Activated CD4-positive, alpha-beta T cell treated with anti-CD3 and anti-CD28 coated beads, Interleukin-2, amount 50 U/mL, for 48 hours (primary cell): ENCODE measurements around the gene PTGR1.
"Not testable (repeated sequence)": the region's sequence is repeated elsewhere in the genome, so short reads cannot be mapped to it uniquely, and the experiment has no call there.

ENCODE experiments used
- DNase-seq, 2 experiments: peaks; one replicate each; pipeline ENCODE4 v3.0.0-alpha.2; 2020

PTGR1 gene

DNA sequence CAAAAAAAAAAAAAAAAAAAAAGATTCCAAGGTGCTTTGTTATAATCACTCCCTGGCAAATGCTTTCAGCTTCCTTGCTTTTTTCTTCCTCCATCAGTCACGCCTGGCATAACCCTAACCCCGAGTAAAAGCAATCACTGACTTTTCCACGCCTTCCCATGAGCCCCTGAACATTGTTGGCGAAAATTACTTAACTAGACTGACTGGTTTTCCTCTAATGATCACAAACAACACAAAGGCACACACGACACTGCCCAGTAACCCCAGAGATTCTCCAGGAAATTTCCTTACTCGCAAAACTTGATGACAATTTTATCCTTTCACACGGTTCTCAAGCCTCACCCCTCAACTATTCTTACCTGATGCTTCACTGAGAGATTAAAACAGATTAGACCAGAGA lies 11.4 kb upstream of the PTGR1 start:
- DNase-seq = no peak

DNA sequence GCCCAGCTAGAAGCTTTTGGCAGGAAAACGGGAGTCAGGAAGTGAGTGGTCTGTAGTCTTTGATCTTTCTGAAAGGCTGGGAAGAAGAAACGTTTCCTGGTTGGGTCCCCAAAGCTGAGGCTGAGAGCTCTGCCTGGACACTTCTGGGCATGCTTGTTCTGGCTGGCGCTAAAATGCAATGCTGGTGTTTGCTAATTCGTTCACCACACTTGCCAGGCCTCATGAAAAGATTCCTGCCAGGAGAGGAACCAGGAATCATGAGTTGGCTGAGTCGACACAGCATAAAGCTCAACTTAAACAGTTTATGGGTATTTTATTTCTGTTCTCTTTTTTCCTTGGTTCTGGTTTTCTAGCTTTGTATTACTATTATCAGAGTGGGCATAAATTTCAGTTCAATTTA lies 10.7 kb upstream of the PTGR1 start:
- no peak for DNase-seq

GRCh38 chr9:111605041-111605559 lies 5.7 kb upstream of the PTGR1 start:
- no peak for DNase-seq

- no peak for DNase-seq
Measured at GRCh38 chr9:111604054-111604615, 4.7 kb upstream of the PTGR1 start.

- no peak for DNase-seq
Measured at GRCh38 chr9:111603041-111603440, 3.6 kb upstream of the PTGR1 start.

- DNase-seq = no peak
Measured at GRCh38 chr9:111601237-111602018, 2.0 kb upstream of the PTGR1 start.

DNA sequence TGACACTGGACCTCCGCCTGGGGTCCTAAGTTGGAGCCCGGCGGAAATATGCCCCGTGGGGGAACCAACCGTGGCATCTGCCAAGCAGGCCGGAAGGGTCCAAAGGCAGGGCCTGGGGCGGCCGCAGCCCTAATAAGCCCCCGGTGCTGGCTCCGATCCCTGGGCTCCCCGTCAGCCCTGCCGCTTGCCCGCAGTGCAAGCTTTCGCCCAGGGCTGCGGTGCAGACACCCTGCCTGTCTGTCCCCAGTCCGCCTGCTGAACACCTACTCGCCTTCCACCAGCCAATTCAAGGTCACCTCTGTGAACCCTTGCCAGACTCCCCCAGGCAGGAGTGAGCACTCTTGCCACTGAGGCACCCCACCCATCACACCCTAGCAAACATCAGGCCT lies 502 bp upstream of the PTGR1 start:
- no peak for DNase-seq

- DNase-seq = no peak
Measured at GRCh38 chr9:111598733-111599091, 735 bp downstream of the PTGR1 start.

DNA sequence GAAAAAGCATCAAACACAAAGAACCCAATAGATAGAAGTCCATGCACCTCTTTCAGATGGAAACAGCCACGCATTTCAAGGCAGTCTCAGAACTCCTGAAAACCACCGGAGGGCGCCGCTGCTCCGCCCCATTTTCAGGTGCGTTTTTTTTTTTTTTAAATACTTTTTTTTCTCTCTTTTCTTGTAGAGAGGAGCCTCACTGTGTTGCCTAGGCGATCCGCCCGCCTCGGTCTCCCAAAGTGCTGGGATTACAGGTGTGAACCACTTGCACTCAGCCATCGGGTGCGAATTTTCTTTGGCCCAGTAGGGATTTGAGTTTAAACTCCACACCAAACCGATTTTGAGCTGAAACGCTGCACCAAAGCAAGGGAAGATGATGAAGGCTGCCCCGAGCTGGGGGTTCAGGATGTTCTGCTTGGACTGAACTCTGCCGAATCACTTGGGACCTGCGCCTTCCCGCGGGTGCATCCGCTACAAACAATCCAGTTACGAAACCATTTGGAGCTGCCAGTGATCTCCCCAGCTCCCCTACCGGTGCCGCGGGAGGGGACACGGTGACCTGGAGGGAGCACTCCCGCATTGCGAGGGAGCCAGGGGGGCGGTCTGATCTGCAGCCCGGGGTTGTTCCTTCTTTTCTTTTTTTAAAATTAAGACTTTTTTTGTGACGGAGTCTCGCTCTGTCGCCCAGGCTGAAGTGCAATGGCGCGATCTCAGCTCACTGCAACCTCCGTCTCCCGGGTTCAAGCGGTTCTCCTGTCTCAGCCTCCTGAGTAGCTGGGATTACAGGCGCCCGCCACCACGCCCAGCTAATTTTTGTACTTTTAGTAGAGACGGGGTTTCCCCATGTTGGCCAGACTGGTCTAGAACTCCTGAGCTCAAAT lies 1.4 kb downstream of the PTGR1 start:
- peak; percentile 59 to 66 for DNase-seq

DNA sequence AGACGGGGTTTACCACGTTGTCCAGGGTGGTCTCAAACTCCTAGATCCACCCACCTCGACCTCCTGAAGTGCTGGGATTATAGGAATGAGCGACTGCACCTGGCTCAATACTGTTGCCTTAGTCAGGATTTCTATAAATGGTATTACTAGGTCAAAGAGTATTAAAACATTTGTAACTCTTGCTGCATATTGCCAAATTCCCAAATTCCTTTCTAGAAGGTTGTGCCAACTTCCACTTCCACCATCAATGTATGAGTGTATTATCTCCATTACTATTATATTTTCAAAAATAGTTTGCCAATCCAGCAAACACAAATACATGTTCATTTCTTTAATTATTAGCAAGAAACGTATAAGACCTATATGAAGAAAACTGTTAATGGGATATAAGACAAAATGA lies 10.6 kb downstream of the PTGR1 start:
- no peak for DNase-seq

DNA sequence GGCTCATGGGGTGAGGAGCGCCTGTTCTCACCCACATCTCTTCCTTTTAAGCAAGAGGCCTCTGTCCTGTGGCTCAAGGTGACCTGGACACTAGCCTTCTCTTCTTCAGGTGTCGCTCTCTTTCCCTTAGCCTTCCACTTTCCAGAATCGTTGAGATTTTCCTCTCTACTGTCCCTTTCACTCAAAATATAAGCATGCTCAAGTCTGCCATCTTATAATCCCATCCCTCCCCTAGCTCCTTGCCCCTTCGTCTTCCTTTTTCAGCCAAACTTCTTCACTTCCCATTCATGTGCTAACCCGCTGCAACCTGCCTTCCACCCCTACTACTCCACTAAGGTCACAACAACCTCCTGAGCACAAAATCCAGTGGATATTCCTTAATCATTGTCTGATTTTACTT lies 13.1 kb downstream of the PTGR1 start:
- no peak for DNase-seq

DNA sequence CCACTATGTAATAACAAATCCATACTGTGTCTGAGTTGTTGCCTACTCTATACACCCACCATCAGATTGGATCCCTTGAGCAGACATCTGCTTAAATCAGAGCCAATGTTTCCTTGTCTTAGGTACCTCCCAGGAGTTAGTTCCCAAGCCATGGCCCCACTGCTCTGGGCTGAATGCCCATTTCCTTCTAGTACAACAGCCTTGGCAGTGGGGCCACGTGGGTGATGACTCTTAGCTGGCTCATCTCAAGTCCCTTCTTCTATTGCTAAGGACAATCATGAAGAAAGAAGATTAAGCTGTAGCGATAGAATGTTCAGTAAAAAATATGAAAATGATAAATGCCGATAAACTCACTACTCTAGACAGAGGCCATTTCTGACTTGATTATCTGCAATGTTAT lies 16.6 kb downstream of the PTGR1 start:
- no peak for DNase-seq

GRCh38 chr9:111572950-111573604 lies 26.4 kb downstream of the PTGR1 start:
- DNase-seq = no peak

- not testable (repeated sequence) for DNase-seq
Measured at GRCh38 chr9:111568127-111568526, 31.3 kb downstream of the PTGR1 start.

DNA sequence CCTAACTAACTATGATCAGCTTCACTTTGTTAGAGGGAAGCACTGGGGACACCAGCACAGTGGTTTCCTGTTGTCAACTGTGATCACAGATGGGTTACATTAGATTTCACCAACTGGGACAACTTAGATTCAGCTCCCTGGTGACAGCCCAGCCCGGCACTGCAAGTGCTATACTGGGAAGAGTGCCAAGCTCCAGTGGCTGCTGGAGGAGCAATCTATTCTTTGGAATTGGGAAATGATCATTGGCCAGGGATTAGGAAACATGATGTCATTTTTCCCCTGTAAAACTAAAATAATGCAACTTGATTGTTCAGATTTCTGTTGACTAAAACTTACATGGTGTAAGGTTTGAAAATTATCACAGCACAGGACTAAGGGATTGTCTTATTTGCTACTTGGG lies 33.2 kb downstream of the PTGR1 start:
- DNase-seq = no peak

DNA sequence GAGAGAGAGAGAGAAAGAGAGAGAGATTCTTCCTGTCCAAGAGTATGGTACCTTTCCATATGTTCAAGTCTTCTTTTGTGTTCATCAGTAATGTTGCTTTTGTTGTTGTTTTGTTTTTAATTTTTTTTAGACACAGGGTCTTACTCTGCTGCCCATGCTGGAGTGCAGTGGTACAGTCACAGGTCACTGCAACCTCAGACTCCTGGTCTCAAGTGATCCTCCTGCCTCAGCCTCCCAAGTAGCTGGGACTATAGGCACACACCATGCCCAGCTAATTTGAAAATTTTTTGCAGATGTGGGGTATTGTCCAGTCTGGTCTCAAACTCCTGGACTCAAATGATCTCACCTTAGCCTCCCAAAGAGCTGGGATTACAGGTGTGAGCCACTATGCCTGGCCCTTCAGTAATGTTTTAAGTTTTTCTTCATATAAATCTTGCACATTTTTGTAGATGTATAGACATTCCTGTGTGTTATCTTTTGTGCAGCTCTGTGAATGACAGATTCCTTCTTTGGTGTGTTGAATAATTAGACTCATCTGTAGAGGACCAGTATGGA lies 38.2 kb downstream of the PTGR1 start:
- no peak for DNase-seq

DNA sequence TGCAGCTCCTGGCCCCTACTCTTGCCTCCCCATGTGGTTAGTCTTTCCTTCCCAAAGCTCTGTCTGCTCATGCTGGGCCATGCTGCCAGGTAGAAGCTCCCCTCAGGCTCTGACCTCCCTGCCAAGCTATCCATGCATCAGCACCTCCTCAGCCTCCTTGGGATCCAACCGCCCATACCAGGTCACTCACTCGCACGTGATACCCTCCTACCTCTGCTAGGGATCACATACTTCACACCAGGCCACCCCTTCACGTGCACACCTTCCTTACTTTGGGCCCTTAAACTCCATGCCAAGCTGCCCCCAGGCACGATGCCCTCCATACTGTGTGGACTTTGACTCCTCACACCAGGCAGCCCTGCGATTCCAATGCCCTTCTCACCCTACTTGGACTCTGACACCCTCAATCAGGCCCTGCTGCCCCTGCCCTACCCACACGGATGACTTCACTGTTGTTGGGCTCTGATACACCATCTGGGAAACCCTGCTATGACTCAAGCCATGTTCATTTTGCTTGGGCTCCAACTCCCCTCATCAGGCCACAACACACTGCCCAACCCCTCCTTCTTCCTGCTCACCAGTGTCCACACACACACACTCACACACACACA lies 40.3 kb downstream of the PTGR1 start:
- no peak for DNase-seq

- not testable (repeated sequence) for DNase-seq
Measured at GRCh38 chr9:111555425-111555824, 44.0 kb downstream of the PTGR1 start.

GRCh38 chr9:111548623-111549022 lies 50.8 kb downstream of the PTGR1 start:
- DNase-seq = no peak

DNA sequence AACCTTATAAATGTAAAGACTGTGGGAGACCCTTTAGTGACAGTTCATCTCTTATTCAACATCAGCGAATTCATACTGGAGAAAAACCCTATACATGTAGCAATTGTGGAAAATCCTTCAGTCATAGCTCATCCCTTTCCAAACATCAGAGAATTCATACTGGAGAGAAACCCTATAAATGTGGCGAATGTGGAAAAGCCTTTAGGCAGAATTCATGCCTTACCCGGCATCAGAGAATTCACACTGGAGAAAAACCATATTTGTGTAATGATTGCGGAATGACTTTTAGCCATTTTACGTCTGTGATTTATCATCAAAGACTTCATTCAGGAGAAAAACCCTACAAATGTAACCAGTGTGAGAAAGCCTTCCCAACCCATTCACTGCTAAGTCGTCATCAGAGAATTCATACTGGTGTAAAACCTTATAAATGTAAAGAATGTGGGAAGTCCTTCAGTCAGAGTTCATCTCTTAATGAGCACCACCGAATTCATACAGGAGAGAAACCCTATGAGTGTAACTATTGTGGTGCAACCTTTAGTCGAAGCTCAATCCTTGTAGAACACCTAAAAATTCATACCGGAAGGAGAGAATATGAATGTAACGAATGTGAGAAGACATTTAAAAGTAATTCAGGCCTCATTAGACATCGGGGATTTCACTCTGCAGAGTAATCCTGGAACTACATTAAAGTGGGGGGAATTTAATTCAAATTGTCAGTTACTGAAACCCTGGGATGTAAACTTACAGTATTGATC lies 56.8 kb downstream of the PTGR1 start:
- no peak for DNase-seq

DNA sequence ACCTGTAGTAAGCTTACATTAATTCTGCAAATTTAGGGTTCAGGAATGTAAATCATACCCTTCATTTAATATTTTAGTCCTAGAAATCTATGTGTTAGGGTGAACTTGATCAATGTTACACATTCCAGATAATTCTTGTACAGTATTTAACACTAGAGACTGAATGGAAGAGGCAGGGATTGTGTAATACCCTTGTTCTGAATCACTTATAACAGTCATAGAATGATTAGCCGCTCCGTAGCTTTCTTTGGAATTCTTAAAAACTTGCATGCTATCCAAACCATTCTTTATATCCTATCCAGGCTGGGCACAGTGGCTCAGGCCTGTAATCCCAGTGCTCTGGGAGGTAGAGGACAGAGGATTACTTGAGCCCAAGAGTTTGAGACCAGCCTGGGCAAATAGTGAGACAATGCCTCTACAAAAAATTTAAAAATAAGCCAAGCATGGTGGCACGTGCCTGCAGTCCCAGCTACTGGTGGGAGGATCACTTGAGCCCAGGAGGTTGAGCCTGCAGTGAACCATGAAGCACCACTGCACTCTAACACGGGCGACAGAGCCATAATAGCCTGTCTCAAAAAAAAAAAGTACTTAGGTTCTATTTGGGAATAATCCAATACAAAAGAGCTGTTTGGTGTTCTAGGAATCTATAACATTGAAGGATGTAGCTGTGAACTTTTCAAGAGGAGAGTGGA lies 66.2 kb downstream of the PTGR1 start:
- no peak for DNase-seq
